H1 (cell line): ENCODE measurements around the gene CDK15. TPM values are rescaled to one million over a fixed set of nuclear protein-coding genes. Genes with fewer than 3 reads are reported as not detected.

Source experiments
- CTCF ChIA-PET: fragments of 300-600 bp; sonication (Branson Sonifier 250); formaldehyde crosslinking; loops from one replicate; lab custom pipeline; 2021; ENCODE audit not compliant: partially characterized antibody; lab: Charles Lee
- POLR2A ChIA-PET: fragments of 300-600 bp; sonication (Branson Sonifier 250); formaldehyde crosslinking; loops from one replicate; lab custom pipeline; 2021; ENCODE audit warnings: inconsistent platforms; ENCODE audit not compliant: partially characterized antibody; lab: Charles Lee
- DNase-seq, 2 experiments: peaks; one replicate each; pipeline versions ENCODE4 v3.0.0 to v3.0.0-alpha.2; 2010 to 2022; ENCODE audit warnings: low spot score in 2 of 2, low read depth in 1 of 2, mixed read lengths in 1 of 2
- FAIRE-seq: peaks from 2 replicates; lab custom pipeline; 2011; peaks lifted over from hg19 to GRCh38; lab: Jason Lieb, UNC
- H2AFZ ChIP-seq: 2 replicates; pipeline ENCODE4 v1.8.1; 2012; ENCODE audit warnings: low read length, inconsistent platforms
- H2AK5ac ChIP-seq: 2 replicates; pipeline ENCODE4 v1.6.1; 2013; ENCODE audit warnings: low read depth, low read length
- H2BK120ac ChIP-seq: replicated peaks from 2 replicates; pipeline ENCODE3; 2013; ENCODE audit warnings: low read depth, low read length, inconsistent platforms
- H2BK12ac ChIP-seq: 2 replicates; pipeline ENCODE4 v1.6.1; 2013; ENCODE audit warnings: low read depth, low read length
- H2BK15ac ChIP-seq: 2 replicates; pipeline ENCODE4 v1.6.1; 2013; ENCODE audit warnings: low read length
- H2BK20ac ChIP-seq: 2 replicates; pipeline ENCODE4 v1.6.1; 2013; ENCODE audit warnings: low read length
- H2BK5ac ChIP-seq: 2 replicates; pipeline ENCODE4 v1.6.1; 2013; ENCODE audit warnings: low read depth, low read length
- H3K14ac ChIP-seq: 2 replicates; pipeline ENCODE4 v1.6.1; 2013; ENCODE audit warnings: inconsistent platforms; ENCODE audit not compliant: insufficient read length
- H3K18ac ChIP-seq: 2 replicates; pipeline ENCODE4 v1.6.1; 2013; ENCODE audit warnings: low read length; ENCODE audit errors: extremely low read depth
- H3K23ac ChIP-seq: 2 replicates; pipeline ENCODE4 v1.6.1; 2013; ENCODE audit warnings: inconsistent platforms; ENCODE audit not compliant: insufficient read length
- H3K23me2 ChIP-seq: 2 replicates; pipeline ENCODE4 v1.6.1; 2013; ENCODE audit warnings: low read depth, low read length
- H3K27ac ChIP-seq: 2 replicates; pipeline ENCODE4 v1.6.1; 2011; ENCODE audit warnings: low read depth, low read length, inconsistent platforms
- H3K27me3 ChIP-seq, 4 experiments: replicated peaks in 1 of 4; 1 replicate in 1 of 4; 2 replicates in 3 of 4; pipeline versions ENCODE4 v1.6.1 to v1.8.1; 2011 to 2013; ENCODE audit warnings: low read length in 3 of 4, mild to moderate bottlenecking in 3 of 4, inconsistent platforms in 2 of 4, mixed read lengths in 2 of 4, moderate library complexity in 1 of 4; ENCODE audit not compliant: control insufficient read depth in 3 of 4, insufficient read depth in 3 of 4; ENCODE audit errors: extremely low read depth in 1 of 4
- H3K36me3 ChIP-seq, 4 experiments: 2 replicates each; pipeline versions ENCODE4 v1.6.1 to v1.8.1; 2011 to 2013; ENCODE audit warnings: mild to moderate bottlenecking in 4 of 4, low read length in 3 of 4, moderate library complexity in 2 of 4, control low read depth in 1 of 4, inconsistent platforms in 1 of 4; ENCODE audit not compliant: insufficient read depth in 4 of 4, control insufficient read depth in 2 of 4
- H3K4ac ChIP-seq: replicated peaks from 2 replicates; pipeline ENCODE3; 2013; ENCODE audit warnings: low read length, low read depth, mixed read lengths, inconsistent platforms; ENCODE audit not compliant: insufficient read length
- H3K4me1 ChIP-seq, 4 experiments: replicated peaks in 1 of 4; 1 replicate in 1 of 4; 2 replicates in 3 of 4; pipeline versions ENCODE4 v1.6.1 to v1.8.1; 2011 to 2013; ENCODE audit warnings: low read length in 3 of 4, inconsistent platforms in 2 of 4, mixed read lengths in 1 of 4; ENCODE audit not compliant: insufficient read depth in 4 of 4, control insufficient read depth in 3 of 4
- H3K4me2 ChIP-seq, 2 experiments: 2 replicates each; pipeline versions ENCODE4 v1.6.1 to v1.8.1; 2011 to 2013; ENCODE audit warnings: low read depth in 2 of 2, low read length in 2 of 2, control low read depth in 1 of 2, inconsistent platforms in 1 of 2, mild to moderate bottlenecking in 1 of 2; ENCODE audit not compliant: insufficient read depth in 1 of 2
- H3K4me3 ChIP-seq, 4 experiments: fragments of 200-600, 300-600 bp in 1 of 4; sonication (generic), shearing (Covaris generic), sonication (Bioruptor Twin) in 1 of 4; 2 replicates each; pipeline versions ENCODE4 v1.5.1 to v1.8.1; 2011 to 2016; ENCODE audit warnings: low read length in 4 of 4, low read depth in 3 of 4, control low read depth in 2 of 4, inconsistent platforms in 2 of 4, mild to moderate bottlenecking in 2 of 4, mixed read lengths in 1 of 4, moderate library complexity in 1 of 4; ENCODE audit not compliant: insufficient read depth in 2 of 4; ENCODE audit errors: extremely low read depth in 1 of 4
- H3K56ac ChIP-seq: replicated peaks from 2 replicates; pipeline ENCODE3; 2013; ENCODE audit warnings: low read depth, mild to moderate bottlenecking, mixed read lengths, low read length, inconsistent platforms; ENCODE audit not compliant: insufficient read length
- H3K79me1 ChIP-seq: 2 replicates; pipeline ENCODE4 v1.6.1; 2013; ENCODE audit warnings: low read depth, low read length, control low read depth
- H3K79me2 ChIP-seq, 2 experiments: 2 replicates each; pipeline versions ENCODE4 v1.6.1 to v1.8.1; 2012 to 2013; ENCODE audit warnings: low read length in 2 of 2, mild to moderate bottlenecking in 2 of 2, inconsistent platforms in 1 of 2; ENCODE audit not compliant: insufficient read depth in 2 of 2, control insufficient read depth in 1 of 2
- H3K9ac ChIP-seq, 4 experiments: replicated peaks in 1 of 4; 1 replicate in 1 of 4; 2 replicates in 3 of 4; pipeline versions ENCODE4 v1.6.1 to v1.8.1; 2011 to 2013; ENCODE audit warnings: low read depth in 3 of 4, low read length in 3 of 4, control low read depth in 2 of 4, mild to moderate bottlenecking in 2 of 4, moderate library complexity in 2 of 4, inconsistent platforms in 1 of 4; ENCODE audit errors: extremely low read depth in 1 of 4
- H3K9me3 ChIP-seq, 2 experiments: 2 replicates each; pipeline versions ENCODE4 v1.6.1 to v1.8.1; 2012 to 2013; ENCODE audit warnings: mild to moderate bottlenecking in 2 of 2, moderate library complexity in 2 of 2, control low read depth in 1 of 2, inconsistent platforms in 1 of 2, low read depth in 1 of 2, low read length in 1 of 2, mixed read lengths in 1 of 2; ENCODE audit not compliant: insufficient read depth in 2 of 2
- H4K20me1 ChIP-seq, 2 experiments: replicated peaks in 1 of 2; 2 replicates each; pipeline versions ENCODE3 to v1.8.1; 2011 to 2013; ENCODE audit warnings: inconsistent platforms in 2 of 2, low read length in 2 of 2, mild to moderate bottlenecking in 1 of 2; ENCODE audit not compliant: insufficient read depth in 2 of 2, control insufficient read depth in 1 of 2
- H4K5ac ChIP-seq: 2 replicates; pipeline ENCODE4 v1.6.1; 2013; ENCODE audit warnings: low read length, low read depth, mixed read lengths, inconsistent platforms; ENCODE audit not compliant: insufficient read length
- H4K8ac ChIP-seq: 2 replicates; pipeline ENCODE4 v1.8.0; 2013; ENCODE audit warnings: mild to moderate bottlenecking, moderate library complexity, low read length, inconsistent platforms; ENCODE audit not compliant: insufficient read depth; ENCODE audit errors: extremely low read depth
- H4K91ac ChIP-seq: replicated peaks from 2 replicates; pipeline ENCODE3; 2013; ENCODE audit warnings: low read length, mixed read lengths, inconsistent platforms; ENCODE audit not compliant: insufficient read length
- CEBPB ChIP-seq: IDR thresholded peaks from 2 replicates; pipeline ENCODE4 v1.6.1; 2012; ENCODE audit warnings: low read depth, low read length
- EP300 ChIP-seq, 2 experiments: IDR thresholded peaks; 1 replicate in 1 of 2; 2 replicates in 1 of 2; pipeline ENCODE4 v1.6.1; 2011 to 2012; ENCODE audit warnings: low read depth in 2 of 2, low read length in 2 of 2, mild to moderate bottlenecking in 2 of 2, borderline replicate concordance in 1 of 2, inconsistent platforms in 1 of 2, moderate library complexity in 1 of 2
- EZH2 ChIP-seq: fragments of 200-600 bp; sonication (generic); IDR thresholded peaks from 2 replicates; pipeline ENCODE4 v1.7.1; 2012; ENCODE audit warnings: low read depth, mild to moderate bottlenecking, moderate library complexity, low read length, inconsistent platforms; ENCODE audit not compliant: severe bottlenecking
- GTF2F1 ChIP-seq: IDR thresholded peaks from 2 replicates; pipeline ENCODE4 v1.6.1; 2012; ENCODE audit warnings: low read depth, low read length, improper control_type of control experiment, borderline replicate concordance
- HDAC2 ChIP-seq, 2 experiments: fragments of 300-600 bp in 1 of 2; sonication (generic) in 1 of 2; IDR thresholded peaks; 2 replicates each; pipeline ENCODE4 v1.6.1; 2011 to 2012; ENCODE audit warnings: low read depth in 2 of 2, low read length in 2 of 2, mild to moderate bottlenecking in 2 of 2, moderate library complexity in 2 of 2, borderline replicate concordance in 1 of 2, inconsistent platforms in 1 of 2
- HDAC6 ChIP-seq: IDR thresholded peaks from one replicate; pipeline ENCODE4 v1.7.1; 2012; ENCODE audit warnings: low read depth, mild to moderate bottlenecking, inconsistent platforms, low read length, moderate library complexity
- KDM5A ChIP-seq: fragments of 200-600 bp; IDR thresholded peaks from 2 replicates; pipeline ENCODE4 v1.7.1; 2012; ENCODE audit warnings: mild to moderate bottlenecking, low read length, inconsistent platforms, mixed read lengths
- NRF1 ChIP-seq: IDR thresholded peaks from 2 replicates; pipeline ENCODE4 v1.6.1; 2011; ENCODE audit warnings: mild to moderate bottlenecking, low read depth, low read length, improper control_type of control experiment
- POU5F1 ChIP-seq: IDR thresholded peaks from 2 replicates; pipeline ENCODE4 v1.6.1; 2011; ENCODE audit warnings: low read depth, mild to moderate bottlenecking, low read length, moderate library complexity
- RBBP5 ChIP-seq: IDR thresholded peaks from 2 replicates; pipeline ENCODE4 v1.7.1; 2012; ENCODE audit warnings: low read depth, mild to moderate bottlenecking, inconsistent platforms, low read length, moderate library complexity, borderline replicate concordance
- SIRT6 ChIP-seq: IDR thresholded peaks from one replicate; pipeline ENCODE4 v1.7.1; 2012; ENCODE audit warnings: low read length, inconsistent platforms
- TEAD4 ChIP-seq: IDR thresholded peaks from 2 replicates; pipeline ENCODE4 v1.6.1; 2012; ENCODE audit warnings: low read depth, low read length, inconsistent platforms, mixed read lengths
- USF2 ChIP-seq: IDR thresholded peaks from 2 replicates; pipeline ENCODE4 v1.6.1; 2011; ENCODE audit warnings: low read length, improper control_type of control experiment
- WGBS, 2 experiments: shearing (Covaris generic) in 1 of 2; methylation state at CpG; one replicate each; pipeline versions ENCODE4 v1.1.6 to v1.1.7; 2013 to 2015; ENCODE audit warnings: low lambda C conversion rate in 2 of 2, mixed read lengths in 2 of 2, inconsistent platforms in 1 of 2, low coverage in 1 of 2, missing lambda C conversion rate in 1 of 2; ENCODE audit not compliant: insufficient replicate concordance in 2 of 2, insufficient coverage in 1 of 2, insufficient read length in 1 of 2; ENCODE audit errors: extremely low coverage in 1 of 2, missing lambda C conversion rate in 1 of 2; 5-methylcytosine and 5-hydroxymethylcytosine counted together
- polyA plus RNA-seq, 7 experiments: library from polyadenylated mRNA; depleted of rRNA in 3 of 7; stranded (reverse) in 5 of 7; unstranded in 2 of 7; fragments of >200 nt in 5 of 7; fragments of 200-250 nt in 2 of 7; gene quantifications; 1 replicate in 5 of 7; 2 replicates in 1 of 7; 4 replicates in 1 of 7; pipeline versions ENCODE4 v1.2.1 to v1.2.3, GENCODE V29; 2011 to 2013; ENCODE audit warnings: missing spikeins in 2 of 7, mixed read lengths in 2 of 7
- total RNA-seq: library from RNA; stranded (reverse); fragmentation: NEBNext Ultra II Directional; extraction: Animal tissue kit (Norgen Biotek cat#: 25700); gene quantifications from 2 replicates; pipeline ENCODE4 v1.2.1, GENCODE V29; 2021

Gene CDK15
- total and polyA plus RNA-seq, 2 of the 8 experiments (the other 6 are each of a cell fraction or from before 2014, with no cell fraction given): 0.03 TPM; not detected in 1

GRCh38 chr2:201879996-201880395 lies 73.7 kb downstream of the CDK15 start:
- Histone ChIP-seq H2BK15ac (no peak overlapping the region), H3K27ac (0 out of 2 replicates have a peak overlapping the region, but pooled peaks have one; percentile 19), H2AFZ (no peak overlapping the region), H4K8ac (no peak overlapping the region; the same call in 1 of the 2 replicates), H2BK5ac (no peak overlapping the region), H3K14ac (no peak overlapping the region), H4K5ac (no peak overlapping the region), H3K18ac (no peak overlapping the region), H3K23me2 (no peaks in the 10 kb centered on the region; the same call in 1 of the 2 replicates), H2BK12ac (no peak overlapping the region), H3K79me1 (no peaks in the 10 kb centered on the region), H3K9ac (no peak overlapping the region), H3K9me3 (no peaks in the 10 kb centered on the region), H2BK20ac (no peak overlapping the region), H2BK120ac (no peak overlapping the region), H3K23ac (no peak overlapping the region), H3K79me2 (no peaks in the 10 kb centered on the region), H3K27me3 (no peaks in the 10 kb centered on the region), H3K4me3 (no peak overlapping the region), H3K4me1 (peaks cover 0 to 7% (median 1%) of the 10 kb centered on the region in 4 experiments; a peak in 2 of 7 replicates), H3K4me2 (no peak overlapping the region), H3K4ac (no peak overlapping the region), H4K20me1 (no peaks in the 10 kb centered on the region), H3K36me3 (no peaks in the 10 kb centered on the region), H3K56ac (no peak overlapping the region), H4K91ac (no peak overlapping the region), H2AK5ac (no peak overlapping the region)
- ChIA-PET POLR2A (interaction anchor here (1.0 to 1.2 kb wide), 2 partner anchors 91 to 359 kb away, joined by 3 read pairs; partner anchors contain the start of gene SUMO1), CTCF (interaction anchor here (1.4 to 4.6 kb wide), 2 partner anchors 19 to 25 kb away, joined by 4 to 19 read pairs; no protein-coding TSS in a partner anchor)
- DNase-seq: no peak
- FAIRE-seq: no peak
- 95% methylated on average over 10 of the region's 10 CpGs; no CpG with 5 or more reads in 1 of the 2 experiments for WGBS, 2 experiments
- no peak for TF ChIP-seq EZH2
- TF ChIP-seq GTF2F1: no peak
- TF ChIP-seq POU5F1: no peak
- TF ChIP-seq EP300 (IDR thresholded peaks at IDR 0.05; ENCODE audit: borderline replicate concordance in 1 of 2, low read depth in 2 of 2, low read length in 2 of 2): no peak
- no peak for TF ChIP-seq NRF1
- no peak for TF ChIP-seq HDAC6
- TF ChIP-seq KDM5A: no peak
- no peak for TF ChIP-seq TEAD4
- no peak for TF ChIP-seq SIRT6
- no peak for TF ChIP-seq RBBP5
- TF ChIP-seq HDAC2 (IDR thresholded peaks at IDR 0.05; ENCODE audit: borderline replicate concordance in 1 of 2, low read depth in 2 of 2, low read length in 2 of 2): no peak
- TF ChIP-seq USF2: no peak
- TF ChIP-seq CEBPB: no peak
